Measurements from ENCODE around the gene DYNLRB1. TPM values are rescaled to one million over a fixed set of nuclear protein-coding genes. Genes with fewer than 3 reads are reported as not detected.

Gene DYNLRB1
- total and polyA plus RNA-seq, 2 of the 13 experiments (the other 11 are each of a cell fraction or from before 2014, with no cell fraction given) = 140 to 244 TPM

DNA sequence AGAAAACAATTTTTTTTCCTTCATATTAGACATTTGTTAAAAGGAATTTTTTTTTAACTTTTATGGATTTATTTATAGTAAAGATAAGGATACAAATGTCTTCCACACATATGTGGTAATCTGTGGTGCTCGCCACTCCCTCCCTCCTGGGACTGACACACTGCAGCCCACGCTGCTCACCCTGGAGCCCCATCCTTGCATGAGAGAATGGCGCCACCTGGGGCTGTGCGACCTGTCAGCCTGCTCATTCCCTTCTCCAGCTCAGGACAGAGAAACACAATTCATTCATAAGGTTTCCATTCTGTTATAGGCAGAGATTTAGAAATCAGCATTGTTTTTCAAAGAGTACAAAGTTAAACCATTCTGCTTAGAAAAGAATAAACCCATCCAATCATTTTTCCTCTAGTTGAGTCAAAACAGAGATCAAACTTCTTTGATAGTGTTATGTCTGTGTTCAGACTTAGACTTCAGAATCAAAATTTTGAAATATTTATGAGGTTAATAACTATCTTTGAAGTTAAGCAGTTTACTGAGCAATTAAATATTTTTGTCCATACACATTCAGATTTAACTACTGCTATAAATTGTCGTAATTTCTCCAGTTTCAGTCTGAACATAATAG, 42.8 kb upstream of the DYNLRB1 start:
- no TSS peak for BruUV-seq (replicated peaks)
- intact Hi-C loops (cut with micrococcal nuclease; ENCODE audit: unreplicated experiment) (loop anchor here (1.0 to 5.0 kb wide), 2 partner anchors 161 to 216 kb away; no protein-coding TSS in a partner anchor), in situ Hi-C loops (cut with HindIII; ENCODE audit: extremely low pct_ligation_motif_present, low pct_unique_long_range_greater_than_20kb) (loop anchor here (5.0 kb wide), 1 partner anchor 161 kb away; no protein-coding TSS in a partner anchor)
- Histone ChIP-seq H3K79me2 (ENCODE audit: insufficient read depth, low read length) (no peaks in the 10 kb centered on the region), H4K20me1 (ENCODE audit: insufficient read depth, low read length) (peaks cover 3% of the 10 kb centered on the region; the same call in 1 of the 2 replicates), H3K9ac (ENCODE audit: insufficient read depth, low read depth, low read length) (no peak overlapping the region), H3K36me3 (replicated peaks in 1 of 2; ENCODE audit: control insufficient read depth in 1 of 2, insufficient read depth in 2 of 2, low read length in 2 of 2) (peaks cover 19 to 42% of the 10 kb centered on the region in 2 experiments), H3K4me2 (ENCODE audit: low read depth, low read length) (no peak overlapping the region), H3K9me3 (ENCODE audit: low read length) (no peaks in the 10 kb centered on the region), H2AFZ (ENCODE audit: low read length) (no peak overlapping the region), H3K27me3 (ENCODE audit: control insufficient read depth in 1 of 2, insufficient read depth in 2 of 2, low read length in 2 of 2) (no peaks in the 10 kb centered on the region), H3K4me3 (replicated peaks in 1 of 3; ENCODE audit: insufficient read depth in 1 of 3, low read depth in 2 of 3, low read length in 3 of 3) (no peak overlapping the region), H3K4me1 (ENCODE audit: insufficient read depth, low read length) (peaks cover 10% of the 10 kb centered on the region), H3K27ac (ENCODE audit: extremely low read length, insufficient read depth, low read length) (no peak overlapping the region)
- 73% methylated on average over 5 of the region's 5 CpGs for WGBS (ENCODE audit: low lambda C conversion rate)
- FAIRE-seq = peak; percentile 81
- ChIA-PET POLR2A (interaction anchor here (0.6 to 2.3 kb wide), 4 partner anchors 67 to 162 kb away, joined by 3 to 7 read pairs (median 3); no protein-coding TSS in a partner anchor), CTCF (ENCODE audit: low intra/inter-chr PET ratio, low total read pairs) (interaction anchor here (2.9 kb wide), 1 partner anchor 161 kb away, joined by 32 read pairs; no protein-coding TSS in a partner anchor)
- peak; percentile 72 for DNase-seq (ENCODE audit: low spot score)
- ATAC-seq = peak; percentile 92
- 0 out of 2 replicates have a peak, but pooled peaks have one; percentile 39 for TF ChIP-seq ZKSCAN8 (CRISPR knock-in tag; IDR thresholded peaks at IDR 0.05; ENCODE audit: borderline replicate concordance)
- peak; percentile 60 for TF ChIP-seq SMC3 (IDR thresholded peaks at IDR 0.05; ENCODE audit: low read length)
- peak; percentile 76; the same call in 1 of the 2 replicates for TF ChIP-seq MXD4 (CRISPR knock-in tag; IDR thresholded peaks at IDR 0.05)
- no peak for TF ChIP-seq NRL (CRISPR knock-in tag; IDR thresholded peaks at IDR 0.05; ENCODE audit: borderline replicate concordance)
- no peak for TF ChIP-seq ZNF619 (CRISPR knock-in tag; IDR thresholded peaks at IDR 0.05)
- peak; percentile 59 for TF ChIP-seq FOSL2 (CRISPR knock-in tag; IDR thresholded peaks at IDR 0.05)
- TF ChIP-seq ZBTB7B (CRISPR knock-in tag; IDR thresholded peaks at IDR 0.05) = peak; percentile 53; the same call in 1 of the 2 replicates
- no peak; the same call in 1 of the 2 replicates for TF ChIP-seq ETV5 (CRISPR knock-in tag; IDR thresholded peaks at IDR 0.05; ENCODE audit: borderline replicate concordance)
- TF ChIP-seq NR1H2 (CRISPR knock-in tag; IDR thresholded peaks at IDR 0.05; ENCODE audit: borderline replicate concordance, low read depth) = no peak
- TF ChIP-seq FOXA3 (CRISPR knock-in tag; IDR thresholded peaks at IDR 0.05) = 0 out of 2 replicates have a peak, but pooled peaks have one; percentile 39
- TF ChIP-seq NFRKB (IDR thresholded peaks at IDR 0.05) = no peak
- TF ChIP-seq RARA (CRISPR knock-in tag; IDR thresholded peaks at IDR 0.05) = 0 out of 2 replicates have a peak, but pooled peaks have one; percentile 6
- peak; percentile 53; the same call in 1 of the 2 replicates for TF ChIP-seq IRF2 (CRISPR knock-in tag; IDR thresholded peaks at IDR 0.05)
- TF ChIP-seq CEBPG (CRISPR knock-in tag; IDR thresholded peaks at IDR 0.05) = peak; percentile 46; the same call in 1 of the 2 replicates
- peak; percentile 61 for TF ChIP-seq TEAD3 (CRISPR knock-in tag; optimal IDR thresholded peaks at IDR 0.05; ENCODE audit: borderline replicate concordance)
- peak; percentile 57 for TF ChIP-seq ZNF687 (CRISPR knock-in tag; IDR thresholded peaks at IDR 0.05)
- TF ChIP-seq ZNF331 (CRISPR knock-in tag; IDR thresholded peaks at IDR 0.05) = 0 out of 2 replicates have a peak, but pooled peaks have one; percentile 34
- peak; percentile 56; the same call in 1 of the 2 replicates for TF ChIP-seq ZGPAT (CRISPR knock-in tag; IDR thresholded peaks at IDR 0.05)
- peak; percentile 32; the same call in 1 of the 2 replicates for TF ChIP-seq ZNF263 (CRISPR knock-in tag; IDR thresholded peaks at IDR 0.05)
- no peak for TF ChIP-seq FOXK1 (CRISPR knock-in tag; IDR thresholded peaks at IDR 0.05; ENCODE audit: borderline replicate concordance, low read depth)

Data from HepG2 (cell line).